ENCODE results near the gene RAB26.

RAB26 gene

DNA sequence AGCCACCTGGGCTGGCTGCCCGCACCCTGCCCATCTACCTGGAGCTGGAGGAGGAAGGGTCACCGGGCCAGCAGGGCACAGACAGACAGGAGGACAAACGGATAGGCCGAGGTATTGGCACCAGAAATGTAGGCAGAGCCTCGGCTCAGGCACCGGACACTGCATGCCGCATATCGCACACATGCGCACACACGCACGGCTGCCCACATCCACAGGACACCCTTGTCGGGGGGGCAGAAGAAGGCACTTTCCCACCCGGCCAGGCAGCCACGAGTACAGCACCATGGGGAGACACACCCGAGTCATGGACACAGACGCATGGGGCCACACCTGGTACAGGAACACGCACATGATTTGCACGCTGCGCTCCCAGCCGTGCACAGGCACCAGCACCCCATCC is 33.5 kb downstream of the RAB26 start:
- DNase-seq = no peak

DNA sequence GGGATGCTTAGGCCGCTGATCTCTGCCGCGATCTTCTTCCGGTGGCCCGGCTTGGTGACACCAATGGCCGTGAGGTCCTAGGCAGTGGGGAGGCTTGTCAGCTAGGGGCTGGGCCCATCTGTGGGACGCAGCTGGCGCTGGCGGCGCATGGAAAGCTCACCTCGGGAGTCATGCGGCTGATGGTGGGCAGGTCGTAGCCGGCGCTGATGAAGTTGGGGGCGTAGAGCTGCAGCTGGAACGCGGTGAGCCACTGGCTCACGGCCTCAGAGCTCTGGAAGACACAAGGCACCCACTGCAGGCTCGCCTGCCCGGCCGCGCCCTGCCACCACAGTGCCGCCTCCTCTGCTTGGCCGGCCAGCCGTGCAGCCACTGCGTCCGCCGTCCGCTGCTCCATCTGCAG is 35.2 kb downstream of the RAB26 start:
- no peak for DNase-seq

DNA sequence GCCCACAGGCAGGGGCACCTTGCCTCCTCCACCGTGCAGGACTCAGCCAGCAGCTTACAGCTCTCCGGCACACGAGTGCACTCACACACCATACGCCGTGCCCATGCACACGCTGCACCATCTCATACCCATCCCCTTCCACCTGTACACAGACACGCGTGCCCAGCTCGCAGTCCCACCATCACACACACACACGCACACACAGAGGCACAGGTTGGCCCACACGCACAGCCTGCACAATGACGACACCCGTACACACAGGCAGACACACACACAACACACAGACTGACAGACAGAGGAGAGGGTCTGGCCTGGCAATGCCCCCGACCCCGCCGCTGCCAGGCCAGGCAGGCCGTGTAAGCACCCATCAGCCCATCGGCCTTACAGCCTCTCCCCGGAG is 35.9 kb downstream of the RAB26 start:
- no peak for DNase-seq

DNA sequence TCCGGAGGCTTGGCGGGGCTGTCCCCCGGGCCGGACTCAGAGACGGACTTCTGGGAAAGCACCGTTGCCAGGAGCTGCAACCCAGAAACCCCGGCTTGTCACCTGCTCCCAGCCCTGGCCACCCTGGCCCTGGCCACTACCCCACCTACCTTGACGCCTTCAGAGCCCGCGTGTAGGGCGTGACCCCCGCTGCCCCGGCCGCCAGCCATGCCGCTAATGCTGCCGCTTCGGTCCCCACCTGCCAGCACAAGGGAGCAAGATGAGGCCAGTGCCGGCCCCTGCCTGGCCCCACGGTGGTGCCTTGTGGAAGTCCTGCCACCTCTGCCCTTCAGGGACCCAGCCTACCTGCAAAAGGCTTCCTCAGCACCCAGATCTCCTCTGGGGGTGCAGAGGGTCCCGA is 36.5 kb downstream of the RAB26 start:
- DNase-seq = no peak

DNA sequence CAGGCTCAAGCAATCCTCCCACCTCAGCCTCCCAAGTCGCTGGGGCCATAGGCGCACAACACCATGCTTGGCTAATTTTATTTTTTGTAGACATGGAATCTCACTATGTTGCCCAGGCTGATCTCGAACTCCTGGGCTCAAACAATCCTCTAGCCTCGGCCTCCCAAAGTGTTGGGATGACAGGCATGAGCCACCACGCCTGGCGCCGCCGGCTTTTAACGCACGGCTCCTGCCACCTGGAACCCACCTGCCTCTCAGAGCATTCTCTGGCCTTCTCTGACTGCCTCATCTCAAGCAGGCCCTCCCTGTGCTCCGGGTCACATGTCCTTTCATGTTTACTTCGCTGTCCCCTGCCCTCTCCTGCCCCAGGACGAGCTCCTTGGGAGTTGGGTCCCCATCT is 37.6 kb downstream of the RAB26 start:
- DNase-seq = no peak

DNA sequence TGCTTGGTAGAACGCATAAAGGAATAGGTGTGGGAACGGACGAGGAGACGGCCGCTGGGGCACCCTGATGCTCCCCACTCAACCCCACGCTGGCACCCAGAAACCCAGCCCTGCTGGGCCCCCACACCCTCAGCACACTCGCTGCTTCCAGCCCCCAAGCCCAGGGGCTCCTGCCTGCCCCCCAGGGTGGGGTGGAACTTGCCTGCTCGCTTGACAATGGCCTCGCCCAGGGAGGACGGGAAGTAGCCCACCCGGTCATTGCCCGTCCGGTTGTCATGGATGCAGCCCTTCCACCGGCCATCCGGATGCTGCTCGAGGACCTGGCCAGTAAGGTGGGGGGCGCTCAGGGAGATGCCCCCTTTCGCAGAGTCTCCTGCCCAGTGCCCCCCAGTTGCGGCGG is 38.1 kb downstream of the RAB26 start:
- no peak for DNase-seq

DNA sequence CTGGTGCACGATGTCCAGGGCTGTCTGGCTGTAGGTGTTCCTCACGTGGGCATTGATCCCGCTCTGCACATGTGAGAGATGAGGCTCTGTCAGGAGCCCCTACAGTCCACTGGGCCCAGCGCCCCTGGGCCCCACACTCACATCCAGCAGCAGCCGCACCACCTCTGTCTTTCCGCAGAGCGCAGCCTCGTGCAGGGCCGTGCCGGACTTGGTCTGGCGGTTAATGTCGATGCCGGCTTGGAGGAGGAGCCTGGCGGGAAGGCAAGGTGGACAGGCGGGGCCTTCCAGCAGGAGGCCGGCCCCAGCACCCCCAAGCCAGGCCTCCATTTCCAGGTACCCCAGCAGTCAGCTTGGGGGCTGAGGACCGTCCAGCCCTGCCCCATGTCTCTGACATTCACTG is 38.8 kb downstream of the RAB26 start:
- DNase-seq = no peak

DNA sequence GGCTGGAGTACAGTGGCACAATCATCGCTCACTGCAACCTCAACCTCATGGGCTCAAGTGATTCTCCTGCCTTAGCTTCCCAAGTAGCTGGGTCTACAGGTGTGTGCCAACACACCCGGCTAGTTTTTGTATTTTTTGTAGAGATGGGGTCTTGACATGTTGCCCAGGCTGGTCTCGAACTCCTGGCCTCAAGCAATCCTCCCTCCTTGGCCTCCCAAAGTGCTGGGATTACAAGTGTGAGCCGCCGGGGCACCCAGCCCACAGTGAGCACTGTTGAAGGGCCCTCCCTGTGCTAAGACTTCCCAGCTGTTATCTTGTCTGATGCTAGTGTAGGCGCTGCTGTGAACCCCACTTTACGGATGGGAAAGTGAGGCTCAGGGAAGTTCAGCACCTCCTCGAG is 40.0 kb downstream of the RAB26 start:
- DNase-seq = no peak

DNA sequence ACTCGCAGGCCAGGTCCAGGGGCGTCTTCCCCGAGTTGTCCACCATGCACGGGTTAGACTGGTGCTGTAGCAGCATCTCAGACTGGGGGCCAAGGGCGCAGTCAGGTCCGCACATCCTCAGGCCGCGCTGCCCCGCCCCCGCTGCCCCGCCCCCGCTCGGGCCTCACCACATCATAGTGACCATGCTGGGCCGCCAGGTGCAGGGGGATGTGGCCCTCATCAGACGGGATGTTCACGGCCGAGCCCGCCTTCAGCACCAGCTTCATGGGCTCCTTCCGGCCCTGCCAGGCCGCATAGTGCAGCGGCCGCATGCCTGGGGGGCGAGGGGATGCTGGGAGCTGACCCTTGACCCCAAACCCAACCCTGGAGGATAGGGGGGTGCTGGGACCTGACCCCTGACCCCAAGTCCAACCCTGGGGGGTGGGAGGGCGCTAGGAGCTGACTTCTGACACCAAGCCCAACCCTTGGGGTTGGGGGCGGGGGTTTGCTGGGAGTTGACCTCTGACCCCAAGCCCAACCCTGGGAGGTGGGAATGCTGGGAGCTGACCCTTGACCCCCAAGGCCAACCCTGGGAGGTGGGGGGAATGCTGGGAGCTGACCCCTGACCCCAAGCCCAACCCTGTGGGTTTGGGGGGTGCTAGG is 40.9 kb downstream of the RAB26 start:
- no peak for DNase-seq

DNA sequence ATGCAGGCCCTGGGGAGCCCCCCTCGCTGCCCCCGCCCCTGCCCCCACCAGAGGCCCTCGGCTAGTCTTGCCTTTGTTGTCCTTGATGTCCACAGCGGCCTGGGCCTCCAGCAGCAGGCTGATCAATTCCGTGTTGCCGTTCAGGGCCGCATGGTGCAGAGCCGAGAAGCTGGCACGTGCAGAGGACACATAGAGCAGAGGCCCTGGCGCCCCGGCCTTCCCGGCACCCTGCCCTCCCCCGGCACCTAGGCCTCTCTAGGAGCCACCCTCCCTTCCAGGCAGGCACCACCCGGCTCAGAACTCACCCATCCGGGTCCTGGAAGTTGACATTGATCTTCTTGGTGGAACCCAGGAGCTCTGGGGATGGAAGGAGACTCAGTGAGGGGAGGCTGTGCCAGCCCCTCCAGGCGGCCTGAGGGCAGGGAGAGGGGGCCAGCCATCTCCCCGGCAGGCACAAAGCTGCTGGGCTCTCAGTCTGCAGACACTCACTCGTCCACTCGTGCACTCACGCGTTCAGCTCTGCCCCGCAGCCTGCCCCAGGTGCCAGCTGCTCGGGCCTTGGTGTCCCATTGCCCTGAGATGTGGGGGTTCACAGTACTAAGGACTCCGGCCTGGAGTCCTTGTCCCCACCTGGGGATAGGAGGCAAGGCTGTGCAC is 41.7 kb downstream of the RAB26 start:
- DNase-seq = no peak

DNA sequence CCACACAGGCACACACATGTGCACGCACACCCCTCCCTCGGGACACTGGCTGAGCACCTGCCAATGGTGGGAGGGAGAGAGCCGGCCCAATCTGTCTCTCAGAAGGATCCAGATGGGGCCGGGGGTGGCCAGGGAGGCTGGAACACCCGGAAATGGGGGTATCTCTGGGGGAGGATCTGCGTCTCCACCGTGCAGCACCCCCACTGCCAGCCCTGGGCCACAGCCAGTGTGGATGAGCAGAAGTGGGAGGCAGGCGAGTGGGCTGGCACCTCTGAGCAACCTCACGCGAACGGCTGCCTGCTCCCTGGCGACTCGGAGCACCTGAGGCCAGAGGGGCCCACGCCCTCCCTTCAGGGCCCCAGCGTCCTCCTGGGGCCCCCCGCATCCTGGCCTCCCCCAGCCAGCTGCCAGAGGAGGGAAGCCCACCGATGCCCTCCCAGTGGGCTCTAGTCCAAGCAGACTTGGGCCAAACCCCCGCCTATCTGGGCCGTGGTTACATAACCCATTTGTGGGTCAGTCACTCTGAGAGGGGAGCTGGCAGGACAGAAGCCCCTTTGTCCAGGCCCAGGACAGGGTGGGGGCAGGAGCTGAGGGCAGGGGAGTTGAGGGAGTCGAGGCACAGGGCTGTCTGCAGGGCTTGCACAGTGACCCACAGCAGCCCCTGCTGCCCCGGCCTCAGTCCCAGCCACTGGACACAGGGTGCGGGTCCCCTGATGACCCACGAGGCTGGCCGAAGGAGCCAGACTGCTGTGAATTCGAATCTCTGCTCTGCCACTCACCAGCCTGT is 42.4 kb downstream of the RAB26 start:
- no peak for DNase-seq

DNA sequence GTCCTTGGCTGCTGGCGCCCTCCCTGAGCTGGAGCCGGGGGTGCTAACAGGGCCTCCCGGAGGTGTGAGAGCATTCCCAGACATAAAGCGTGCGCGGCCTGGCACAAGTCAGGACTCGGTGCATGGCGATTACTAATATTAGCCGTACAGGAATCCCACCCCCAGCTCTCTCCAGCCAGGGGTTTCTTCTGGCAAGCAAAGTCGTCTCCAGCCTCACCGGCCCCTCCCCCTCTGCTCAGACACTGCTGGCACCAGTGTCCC is 43.0 kb downstream of the RAB26 start:
- no peak for DNase-seq

DNA sequence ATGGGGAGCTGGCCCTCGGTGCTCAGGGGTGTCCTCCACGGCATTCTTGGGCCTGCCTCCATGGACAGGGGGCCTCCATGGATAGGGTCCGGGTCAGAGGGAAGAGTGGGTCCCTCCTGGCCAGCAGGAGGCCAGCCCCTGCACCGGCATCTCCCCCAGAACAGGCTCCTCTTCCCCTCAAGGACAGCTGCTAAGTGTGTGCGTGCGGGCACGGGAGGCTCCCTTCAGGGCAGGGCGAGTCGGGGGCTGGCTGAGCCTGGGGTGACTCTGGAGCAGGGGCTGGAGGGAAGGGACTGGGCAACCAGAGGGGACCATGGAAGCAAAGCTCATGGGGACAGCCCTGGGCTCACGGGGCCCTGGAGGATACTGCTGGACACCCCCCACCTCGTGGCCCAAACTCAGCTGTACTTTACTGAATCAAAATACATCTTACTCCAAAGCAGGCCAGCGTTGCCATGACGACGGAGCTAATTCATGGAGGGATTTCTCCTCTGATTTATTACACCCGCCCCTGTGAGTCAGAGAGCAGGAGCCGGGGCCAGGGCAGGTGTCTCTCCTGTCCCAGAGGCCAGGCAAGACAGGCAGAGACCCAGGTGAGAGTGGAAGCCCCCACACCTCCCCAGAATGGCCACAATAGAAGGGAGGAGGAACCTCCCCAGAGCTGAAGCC is 45.9 kb downstream of the RAB26 start:
- DNase-seq = no peak

DNA sequence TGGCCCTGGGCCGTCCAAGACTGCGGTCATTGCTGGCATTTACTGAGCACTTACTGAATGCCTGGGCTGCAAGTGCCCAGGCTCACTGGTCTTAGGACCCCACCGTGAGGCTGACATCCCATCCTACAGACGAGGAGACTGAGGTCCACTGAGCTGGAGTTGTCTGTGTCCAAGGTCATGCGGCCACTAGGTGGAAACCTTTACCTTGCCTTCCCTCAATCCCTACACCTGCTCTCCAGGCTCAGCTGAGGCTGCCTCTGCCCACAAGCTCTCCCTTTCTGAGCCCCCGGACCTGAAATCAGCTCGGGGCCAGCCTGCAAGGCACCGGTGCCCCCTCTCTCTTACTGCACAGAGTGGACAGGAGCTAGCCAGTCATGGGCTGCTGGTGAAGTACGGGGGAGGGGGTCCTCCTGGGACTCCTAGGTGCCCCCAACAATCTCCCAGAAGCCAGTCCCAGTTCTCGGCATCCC is 46.5 kb downstream of the RAB26 start:
- DNase-seq = no peak

DNA sequence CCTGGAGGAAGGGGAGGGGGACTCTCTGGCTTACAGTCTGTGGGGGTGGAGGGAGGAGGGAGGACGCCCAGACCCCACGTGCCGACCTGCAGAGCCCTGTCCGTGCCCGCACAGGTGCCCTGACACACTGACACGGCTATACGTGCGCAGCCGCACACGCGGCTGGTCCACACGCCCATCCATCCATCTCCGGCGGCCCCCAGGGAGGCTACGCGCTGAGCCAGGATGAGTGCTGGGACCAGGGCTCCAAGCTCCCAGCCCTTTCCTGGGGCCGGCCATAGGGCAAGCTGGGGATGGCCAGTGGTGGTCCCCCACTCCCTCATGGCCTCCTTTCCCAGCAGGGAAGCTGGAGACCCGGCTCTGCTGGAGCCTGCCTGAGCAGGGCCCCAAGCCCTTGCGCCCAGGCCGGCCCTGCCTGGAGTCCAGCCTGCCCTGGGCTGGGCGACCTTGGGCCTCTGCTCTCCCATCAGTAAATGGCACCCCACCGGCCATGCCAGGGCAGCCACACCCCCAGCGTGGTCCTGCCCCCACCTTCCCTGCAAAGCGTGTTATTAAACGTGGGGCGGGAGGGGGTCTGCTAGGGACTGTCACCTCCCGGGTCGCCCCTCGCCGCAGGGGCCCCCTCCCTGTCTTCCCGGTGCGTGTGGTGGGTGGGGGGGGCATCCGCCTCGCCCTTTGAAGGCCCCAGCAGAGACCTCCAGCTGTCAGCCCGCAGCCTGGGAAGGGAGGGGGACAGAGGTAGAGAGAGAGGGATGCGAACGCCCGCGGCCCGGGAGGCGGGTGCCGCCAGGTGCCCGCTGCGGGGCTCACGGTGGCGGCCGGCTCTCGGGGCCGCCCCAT is 47.1 kb downstream of the RAB26 start:
- no peak for DNase-seq

DNA sequence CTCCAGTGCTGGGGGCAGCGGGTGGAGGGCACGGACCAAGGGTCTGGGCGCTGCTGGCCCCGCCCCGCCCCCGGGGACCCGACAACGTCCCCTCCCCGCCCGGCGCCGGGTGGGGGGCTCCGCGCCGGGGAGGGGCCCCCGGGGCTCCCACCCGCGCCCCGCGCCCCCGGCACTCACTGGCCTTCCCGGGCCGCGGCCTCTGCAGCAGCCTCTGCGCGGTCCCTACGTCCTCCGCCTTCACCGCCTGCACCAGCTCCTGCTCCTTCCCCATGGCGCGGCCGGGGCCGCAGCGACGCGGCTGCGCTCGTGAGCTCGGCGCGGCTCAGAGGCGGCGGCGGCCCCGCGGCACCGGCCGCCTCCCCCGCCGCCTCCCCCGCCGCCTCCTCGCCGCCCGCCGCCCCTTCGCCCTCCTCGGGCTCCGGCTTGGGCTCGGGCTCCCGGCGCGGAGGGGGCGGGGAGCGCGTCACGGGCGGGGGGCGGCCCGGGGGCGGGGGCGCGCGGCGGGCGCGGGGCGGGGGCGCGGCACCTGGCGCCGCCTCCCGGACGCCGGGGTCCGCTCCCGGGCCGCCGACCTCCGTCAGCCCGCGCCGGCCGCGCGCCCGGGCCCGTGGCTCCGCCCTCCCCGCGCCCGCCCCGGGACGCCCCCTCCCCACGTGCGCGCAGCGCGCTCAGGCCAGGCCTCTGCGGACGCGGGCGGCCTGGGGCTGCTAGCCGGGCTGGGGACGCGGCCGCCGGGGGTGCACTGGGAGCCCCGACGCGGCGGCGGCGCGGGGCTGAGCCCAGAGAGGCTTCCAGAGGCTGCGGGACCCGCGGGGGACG is 47.9 kb downstream of the RAB26 start, which contains the start of gene CASKIN1:
Gene CASKIN1, minus strand, starts transcription at position 444 of the 819 bp plus-strand sequence. Its CDS starts 173 bp downstream, at position 271.
- no peak for DNase-seq

DNA sequence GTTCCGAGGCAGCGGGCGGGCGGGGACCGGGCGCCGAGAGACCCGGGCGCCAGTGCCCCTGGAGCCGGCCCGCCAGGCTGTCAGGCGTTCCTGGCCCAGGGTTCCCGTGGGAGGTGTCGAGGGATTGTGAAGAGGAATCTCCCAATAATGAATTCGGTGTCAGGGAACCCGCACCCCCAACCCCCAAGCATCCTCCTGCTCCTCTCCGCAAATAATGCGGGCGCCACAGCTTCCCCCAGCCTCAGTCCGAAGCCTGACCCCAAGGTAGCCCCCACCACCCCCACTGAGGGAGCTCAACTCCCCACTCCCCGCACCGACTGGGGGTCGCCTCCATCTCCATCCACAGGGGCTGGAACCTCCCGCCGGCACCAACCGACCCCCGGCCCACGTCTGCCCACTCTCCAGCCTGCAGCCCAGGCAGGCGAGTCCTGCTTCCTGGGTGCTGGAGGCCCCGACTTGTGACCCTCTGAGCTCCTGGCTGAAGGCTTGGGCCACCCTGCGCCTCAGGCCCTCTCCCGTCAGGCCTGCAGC is 48.6 kb downstream of the RAB26 start:
- no peak for DNase-seq

DNA sequence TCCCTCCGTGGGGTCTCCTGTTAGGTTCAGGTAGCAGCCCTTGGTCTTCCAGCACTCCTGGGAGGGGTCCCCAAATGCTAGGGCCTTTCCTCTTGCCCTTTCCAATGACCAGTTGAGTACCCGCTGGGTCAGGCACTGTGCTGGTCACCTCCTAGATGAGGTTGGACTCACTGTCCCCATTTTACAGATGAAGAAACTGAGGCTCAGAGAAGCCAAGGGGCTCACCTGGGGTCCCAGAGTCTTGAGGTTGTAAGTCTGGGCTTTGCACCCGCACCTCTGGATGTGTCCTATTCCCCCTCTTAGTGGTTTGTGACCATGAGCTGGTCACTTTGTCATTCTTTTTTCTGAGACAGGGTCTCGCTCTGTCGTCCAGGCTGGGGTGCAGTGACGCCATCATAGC is 49.3 kb downstream of the RAB26 start:
- no peak for DNase-seq

DNA sequence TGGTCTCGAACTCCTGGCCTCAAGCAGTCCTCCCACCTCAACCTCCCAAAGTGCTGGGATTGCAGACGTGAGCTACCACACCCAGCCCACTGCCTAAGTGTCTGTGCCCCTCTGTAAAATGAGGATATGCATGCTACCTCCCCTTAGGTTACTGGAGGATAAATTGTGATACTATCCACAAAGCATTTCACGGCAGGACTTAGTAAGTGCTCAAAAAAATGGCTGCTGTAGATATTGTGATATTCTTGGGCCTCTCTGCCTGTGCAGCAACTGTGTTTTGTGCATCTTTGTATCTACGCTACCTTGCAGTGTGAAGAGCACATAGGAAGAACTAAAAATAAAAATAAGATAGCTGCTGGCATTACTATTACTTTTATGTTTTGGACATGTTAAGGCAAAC is 49.9 kb downstream of the RAB26 start:
- DNase-seq = no peak

DNA sequence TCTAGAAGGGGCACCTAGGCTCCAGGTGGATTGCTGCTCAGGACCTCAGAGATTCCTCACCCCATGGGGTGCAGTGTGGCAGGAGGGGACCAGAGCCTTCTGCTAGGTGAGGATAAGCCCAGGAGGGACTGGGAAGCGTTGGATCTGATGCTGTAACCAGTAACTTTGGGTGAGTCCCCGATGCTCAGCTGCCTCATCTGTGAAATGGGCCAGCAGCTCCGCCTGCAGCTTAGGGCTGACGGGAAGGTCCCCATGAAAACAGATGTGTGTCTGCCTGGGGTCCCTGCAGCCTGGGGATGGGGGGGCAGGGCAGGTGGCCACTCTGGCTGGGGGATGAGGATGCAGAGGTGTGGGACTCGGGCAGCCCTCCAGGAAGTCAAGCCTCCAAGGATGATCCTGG is 50.7 kb downstream of the RAB26 start:
- no peak for DNase-seq

DNA sequence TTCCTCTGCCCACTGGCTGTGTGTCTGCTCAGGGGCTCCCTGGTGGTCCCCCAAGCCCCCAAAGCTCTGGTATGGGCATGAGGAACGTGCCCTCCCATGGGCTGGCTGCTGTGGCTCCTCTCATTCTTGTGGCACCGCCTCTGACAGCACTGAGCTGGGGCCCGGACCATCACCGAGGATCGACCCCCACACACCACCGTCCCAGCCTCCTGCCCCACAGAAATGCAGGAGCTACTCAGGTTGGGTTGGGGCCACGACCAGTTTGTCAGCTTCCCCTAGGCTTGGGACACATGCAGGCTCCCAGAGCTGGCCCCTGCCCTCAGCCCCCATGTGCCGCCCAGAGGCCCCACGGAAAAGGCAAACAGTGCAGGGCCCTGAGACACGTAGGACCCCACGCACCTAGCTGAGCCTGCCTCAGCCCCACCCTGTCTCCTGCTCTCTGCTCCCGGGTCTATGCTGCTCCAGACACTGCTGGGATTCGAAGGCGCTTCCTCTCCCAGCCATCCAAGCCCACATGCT is 51.3 kb downstream of the RAB26 start:
- no peak for DNase-seq
